Panc1 (cell line): Measurements from ENCODE around the gene FAM193A. TPM values are rescaled to one million over a fixed set of nuclear protein-coding genes. Genes with fewer than 3 reads are reported as not detected.

Source experiments
- ATAC-seq: fragments of 200-7000 bp; cut with Tn5 transposase; 2 replicates; pipeline ENCODE4 v1.9.1; 2020; ENCODE audit warnings: mild to moderate bottlenecking, moderate library complexity
- BruUV-seq: library from RNA; stranded (reverse); fragments of 400-500 nt; replicated peaks from 2 replicates; lab custom pipeline; 2021; lab: Mats Ljungman, UMichigan
- CTCF ChIA-PET: fragments of 300-600 bp; sonication (Branson Sonifier 250); formaldehyde crosslinking; loops from one replicate; lab custom pipeline; 2022; ENCODE audit warnings: antibody characterized with exemption; lab: Charles Lee
- POLR2A ChIA-PET: fragments of 300-600 bp; sonication (Branson Sonifier 250); formaldehyde crosslinking; loops from one replicate; lab custom pipeline; 2022; ENCODE audit warnings: antibody characterized with exemption; lab: Charles Lee
- DNase-seq: peaks from one replicate; pipeline ENCODE4 v3.0.0-alpha.2; 2010; ENCODE audit warnings: low read depth, low spot score
- H3K27ac ChIP-seq: 2 replicates; pipeline ENCODE4 v1.5.1; 2011; ENCODE audit warnings: mild to moderate bottlenecking, low read length, inconsistent platforms
- H3K27me3 ChIP-seq: fragments of 200-500 bp; sonication (Bioruptor generic); 2 replicates; pipeline ENCODE4 v1.6.0; 2014; ENCODE audit warnings: low read length, inconsistent platforms; ENCODE audit not compliant: control insufficient read depth, insufficient read depth
- H3K36me3 ChIP-seq: fragments of 200-500 bp; sonication (Bioruptor generic); 2 replicates; pipeline ENCODE4 v1.5.1; 2014; ENCODE audit warnings: inconsistent platforms, mild to moderate bottlenecking, low read length, moderate library complexity; ENCODE audit not compliant: control insufficient read depth, insufficient read depth
- H3K4me1 ChIP-seq: 2 replicates; pipeline ENCODE4 v1.5.1; 2011; ENCODE audit warnings: inconsistent platforms, mild to moderate bottlenecking, low read length, moderate library complexity; ENCODE audit not compliant: control insufficient read depth, insufficient read depth
- H3K4me3 ChIP-seq, 2 experiments: 2 replicates each; pipeline ENCODE4 v1.5.1; 2011 to 2012; ENCODE audit warnings: low read depth in 2 of 2, low read length in 2 of 2, mild to moderate bottlenecking in 2 of 2, inconsistent platforms in 1 of 2, moderate library complexity in 1 of 2
- H3K9me3 ChIP-seq: fragments of 200-500 bp; sonication (Bioruptor generic); 2 replicates; pipeline ENCODE4 v1.5.1; 2014; ENCODE audit warnings: low read depth, mild to moderate bottlenecking, inconsistent platforms, low read length, moderate library complexity; ENCODE audit not compliant: control insufficient read depth, insufficient read depth
- POLR2AphosphoS5 ChIP-seq: IDR thresholded peaks from 2 replicates; pipeline ENCODE4 v1.6.1; 2012; ENCODE audit warnings: mild to moderate bottlenecking, low read depth, low read length, moderate library complexity
- SIN3A ChIP-seq: IDR thresholded peaks from 2 replicates; pipeline ENCODE4 v1.6.1; 2012; ENCODE audit warnings: low read depth, mild to moderate bottlenecking, low read length, moderate library complexity, borderline replicate concordance; ENCODE audit not compliant: insufficient read depth
- TCF7L2 ChIP-seq: IDR thresholded peaks from 2 replicates; pipeline ENCODE4 v1.6.1; 2011; ENCODE audit warnings: mild to moderate bottlenecking, low read depth, low read length, inconsistent platforms
- in situ Hi-C: cut with HindIII; loops from 2 replicates; pipeline ENCODE4 v1.10.0; 2016; ENCODE audit warnings: low sequenced_read_pairs, low pct_unique_long_range_greater_than_20kb
- intact Hi-C: fragments of 100-400 bp; cut with micrococcal nuclease; formaldehyde crosslinking; loops from one replicate; pipeline ENCODE4 v1.10.0; 2022; ENCODE audit not compliant: unreplicated experiment
- total RNA-seq: library from RNA; stranded (reverse); gene quantifications from one replicate; pipeline ENCODE4 v1.2.1, GENCODE V29; 2021; ENCODE audit not compliant: unreplicated experiment
- TF ChIP-seq, protein P1 (sequence below), 2 experiments: IDR thresholded peaks; 2 replicates each; pipeline ENCODE4 v1.6.1; 2011 to 2012; ENCODE audit warnings: low read depth in 2 of 2, control low read depth in 1 of 2, low read length in 1 of 2, mild to moderate bottlenecking in 1 of 2, moderate library complexity in 1 of 2; ENCODE audit not compliant: insufficient read depth in 1 of 2
- TF ChIP-seq, protein P2 (sequence below): fragments of 450-650 bp; IDR thresholded peaks from 2 replicates; pipeline ENCODE4 v1.5.1; 2017; ENCODE audit warnings: mild to moderate bottlenecking

Gene FAM193A
- total RNA-seq, 1 experiment from 2014 or later = 25.7 TPM

DNA sequence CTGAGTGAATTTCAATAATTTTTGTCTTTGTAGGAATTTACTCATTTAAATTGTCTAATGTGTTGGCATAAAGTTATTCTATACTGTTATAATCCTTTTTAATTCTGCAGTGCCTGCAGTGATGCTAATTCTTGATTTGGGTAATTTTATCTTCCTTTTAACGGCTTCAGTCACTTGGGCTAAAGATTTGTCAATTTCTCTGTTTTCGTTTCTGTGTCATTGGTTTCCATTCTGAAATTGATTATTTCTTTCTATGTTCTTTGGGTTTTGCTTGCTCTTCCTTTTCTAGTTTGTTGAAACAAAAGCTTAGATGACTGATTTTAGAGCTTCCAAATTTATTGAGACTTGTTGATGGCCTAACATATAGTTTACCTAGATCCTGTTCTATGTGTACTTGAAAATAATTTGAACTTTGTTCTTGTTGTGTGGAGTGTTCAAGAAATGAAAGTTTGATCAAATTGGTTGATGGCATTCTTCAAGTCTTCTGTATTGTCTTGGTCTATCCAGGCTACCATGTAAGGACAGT, 130.3 kb downstream of the FAM193A start:
- no peak for DNase-seq
- Histone ChIP-seq H3K4me3 (no peak overlapping the region), H3K4me1 (peaks cover 7% of the 10 kb centered on the region), H3K27ac (no peak overlapping the region), H3K36me3 (no peaks in the 10 kb centered on the region; the same call in none of the 2 replicates), H3K27me3 (no peaks in the 10 kb centered on the region), H3K9me3 (no peaks in the 10 kb centered on the region)
- no TSS peak for BruUV-seq
- POLR2A ChIA-PET = no interaction called here
- in situ Hi-C loops (no loop called here), intact Hi-C loops (no loop called here)
- no peak for ATAC-seq
- CTCF ChIA-PET = no interaction called here
- TF ChIP-seq, protein P1, sequence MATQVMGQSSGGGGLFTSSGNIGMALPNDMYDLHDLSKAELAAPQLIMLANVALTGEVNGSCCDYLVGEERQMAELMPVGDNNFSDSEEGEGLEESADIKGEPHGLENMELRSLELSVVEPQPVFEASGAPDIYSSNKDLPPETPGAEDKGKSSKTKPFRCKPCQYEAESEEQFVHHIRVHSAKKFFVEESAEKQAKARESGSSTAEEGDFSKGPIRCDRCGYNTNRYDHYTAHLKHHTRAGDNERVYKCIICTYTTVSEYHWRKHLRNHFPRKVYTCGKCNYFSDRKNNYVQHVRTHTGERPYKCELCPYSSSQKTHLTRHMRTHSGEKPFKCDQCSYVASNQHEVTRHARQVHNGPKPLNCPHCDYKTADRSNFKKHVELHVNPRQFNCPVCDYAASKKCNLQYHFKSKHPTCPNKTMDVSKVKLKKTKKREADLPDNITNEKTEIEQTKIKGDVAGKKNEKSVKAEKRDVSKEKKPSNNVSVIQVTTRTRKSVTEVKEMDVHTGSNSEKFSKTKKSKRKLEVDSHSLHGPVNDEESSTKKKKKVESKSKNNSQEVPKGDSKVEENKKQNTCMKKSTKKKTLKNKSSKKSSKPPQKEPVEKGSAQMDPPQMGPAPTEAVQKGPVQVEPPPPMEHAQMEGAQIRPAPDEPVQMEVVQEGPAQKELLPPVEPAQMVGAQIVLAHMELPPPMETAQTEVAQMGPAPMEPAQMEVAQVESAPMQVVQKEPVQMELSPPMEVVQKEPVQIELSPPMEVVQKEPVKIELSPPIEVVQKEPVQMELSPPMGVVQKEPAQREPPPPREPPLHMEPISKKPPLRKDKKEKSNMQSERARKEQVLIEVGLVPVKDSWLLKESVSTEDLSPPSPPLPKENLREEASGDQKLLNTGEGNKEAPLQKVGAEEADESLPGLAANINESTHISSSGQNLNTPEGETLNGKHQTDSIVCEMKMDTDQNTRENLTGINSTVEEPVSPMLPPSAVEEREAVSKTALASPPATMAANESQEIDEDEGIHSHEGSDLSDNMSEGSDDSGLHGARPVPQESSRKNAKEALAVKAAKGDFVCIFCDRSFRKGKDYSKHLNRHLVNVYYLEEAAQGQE (IDR thresholded peaks at IDR 0.05; ENCODE audit: insufficient read depth in 1 of 2, low read depth in 2 of 2, low read length in 1 of 2) = no peak
- no peak for TF ChIP-seq SIN3A
- TF ChIP-seq POLR2AphosphoS5 = no peak
- TF ChIP-seq TCF7L2 = no peak
- TF ChIP-seq, protein P2, sequence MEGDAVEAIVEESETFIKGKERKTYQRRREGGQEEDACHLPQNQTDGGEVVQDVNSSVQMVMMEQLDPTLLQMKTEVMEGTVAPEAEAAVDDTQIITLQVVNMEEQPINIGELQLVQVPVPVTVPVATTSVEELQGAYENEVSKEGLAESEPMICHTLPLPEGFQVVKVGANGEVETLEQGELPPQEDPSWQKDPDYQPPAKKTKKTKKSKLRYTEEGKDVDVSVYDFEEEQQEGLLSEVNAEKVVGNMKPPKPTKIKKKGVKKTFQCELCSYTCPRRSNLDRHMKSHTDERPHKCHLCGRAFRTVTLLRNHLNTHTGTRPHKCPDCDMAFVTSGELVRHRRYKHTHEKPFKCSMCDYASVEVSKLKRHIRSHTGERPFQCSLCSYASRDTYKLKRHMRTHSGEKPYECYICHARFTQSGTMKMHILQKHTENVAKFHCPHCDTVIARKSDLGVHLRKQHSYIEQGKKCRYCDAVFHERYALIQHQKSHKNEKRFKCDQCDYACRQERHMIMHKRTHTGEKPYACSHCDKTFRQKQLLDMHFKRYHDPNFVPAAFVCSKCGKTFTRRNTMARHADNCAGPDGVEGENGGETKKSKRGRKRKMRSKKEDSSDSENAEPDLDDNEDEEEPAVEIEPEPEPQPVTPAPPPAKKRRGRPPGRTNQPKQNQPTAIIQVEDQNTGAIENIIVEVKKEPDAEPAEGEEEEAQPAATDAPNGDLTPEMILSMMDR = no peak

DNA sequence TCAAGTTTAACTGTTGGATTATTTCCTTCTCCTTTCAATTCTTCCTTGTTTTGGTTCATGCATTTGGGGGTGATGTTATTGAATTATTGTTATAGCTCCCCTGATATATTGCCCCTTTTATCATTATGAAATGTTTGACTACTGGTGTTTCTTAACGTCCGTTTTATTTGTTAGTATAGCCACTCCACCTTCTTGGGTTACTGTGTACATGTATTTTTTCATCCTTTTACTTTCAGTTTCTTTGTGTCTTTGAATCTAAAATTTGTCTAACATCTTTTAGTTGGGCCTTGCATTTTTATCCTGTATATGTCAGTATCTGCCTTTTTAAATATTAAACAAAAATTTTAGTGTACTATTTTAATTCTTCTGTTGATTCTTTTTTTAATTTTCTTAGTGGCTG, 131.0 kb downstream of the FAM193A start:
- no TSS peak for BruUV-seq
- H3K27ac ChIP-seq = no peak overlapping the region
- in situ Hi-C loops = no loop called here
- H3K27me3 ChIP-seq = no peaks in the 10 kb centered on the region
- H3K4me3 ChIP-seq = no peak overlapping the region
- TF ChIP-seq, protein P2 = no peak
- TF ChIP-seq POLR2AphosphoS5 (no peak), TCF7L2 (no peak), SIN3A (no peak)
- TF ChIP-seq, protein P1 (IDR thresholded peaks at IDR 0.05; ENCODE audit: insufficient read depth in 1 of 2, low read depth in 2 of 2, low read length in 1 of 2) = no peak
- H3K4me1 ChIP-seq = peaks cover 7% of the 10 kb centered on the region
- ChIA-PET CTCF (no interaction called here), POLR2A (no interaction called here)
- ATAC-seq (no peak), DNase-seq (no peak)
- H3K9me3 ChIP-seq = no peaks in the 10 kb centered on the region
- intact Hi-C loops = no loop called here
- H3K36me3 ChIP-seq = peaks cover 2% of the 10 kb centered on the region
